ENCODE measurements around the gene PTTG1IP. TPM values are rescaled to one million over a fixed set of nuclear protein-coding genes. Genes with fewer than 3 reads are reported as not detected.

Gene PTTG1IP
- total and polyA plus RNA-seq, 2 of the 4 experiments (the other 2 are of a cell fraction), result 167 to 194 TPM

- no peak overlapping the region for H2AK9ac ChIP-seq (replicated peaks; ENCODE audit: low read depth, low read length, poor library complexity)
- no CpG with 5 or more reads among the region's 9 CpGs for WGBS, 2 experiments (ENCODE audit: extremely low coverage in 2 of 2, insufficient read length in 1 of 2)
- in situ Hi-C loops (cut with MboI; ENCODE audit: low sequenced_read_pairs), result no loop called here
- ChIA-PET POLR2A (ENCODE audit: unreplicated experiment) (no interaction called here), CTCF (no interaction called here)
- H3K14ac ChIP-seq (replicated peaks; ENCODE audit: low read depth, low read length), result no peak overlapping the region
- intact Hi-C loops (cut with micrococcal nuclease), result no loop called here
- H3K56ac ChIP-seq (ENCODE audit: extremely low read depth, insufficient read depth, low read length), result no peak overlapping the region
- H4K5ac ChIP-seq (ENCODE audit: low read depth, low read length), result no peak overlapping the region
- peaks cover 73% of the 10 kb centered on the region for H3K27me3 ChIP-seq (ENCODE audit: control insufficient read depth, insufficient read depth, low read length)
- H3K23ac ChIP-seq (ENCODE audit: low read depth, low read length), result no peak overlapping the region
- ATAC-seq (ENCODE audit: low read depth), result no peak
- no peak overlapping the region for H2AFZ ChIP-seq (replicated peaks; ENCODE audit: low read length, poor library complexity)
- H3K4me1 ChIP-seq (ENCODE audit: control insufficient read depth, insufficient read depth, low read length), result peaks cover 6% of the 10 kb centered on the region; the same call in 1 of the 2 replicates
- no peak overlapping the region for H2BK15ac ChIP-seq (ENCODE audit: low read depth, low read length)
- H3K18ac ChIP-seq (ENCODE audit: low read depth, low read length), result no peak overlapping the region
- no peak for DNase-seq
- no peaks in the 10 kb centered on the region for H3K79me1 ChIP-seq (ENCODE audit: low read depth in 1 of 2, low read length in 2 of 2)
- TF ChIP-seq CEBPB (IDR thresholded peaks at IDR 0.05; ENCODE audit: low read depth, low read length) (no peak), MAFK (IDR thresholded peaks at IDR 0.05; ENCODE audit: low read depth, low read length) (peak; percentile 78)
- no peak overlapping the region for H2BK5ac ChIP-seq (ENCODE audit: low read depth, low read length, poor library complexity, severe bottlenecking)
- no peaks in the 10 kb centered on the region for H3K9me1 ChIP-seq (ENCODE audit: insufficient read depth, low read length)
- H2BK120ac ChIP-seq (ENCODE audit: low read depth, low read length), result no peak overlapping the region
- H4K8ac ChIP-seq (ENCODE audit: low read depth in 2 of 2, low read length in 2 of 2), result no peak overlapping the region
- no peak overlapping the region for H3K4me3 ChIP-seq (ENCODE audit: insufficient read depth, low read depth, low read length)
- H3K27ac ChIP-seq (ENCODE audit: insufficient read depth, low read length), result no peak overlapping the region
- no peak overlapping the region for H3K9ac ChIP-seq (ENCODE audit: low read depth, low read length)
- dilution Hi-C loops (cut with HindIII; ENCODE audit: low sequenced_read_pairs, unreplicated experiment), result no loop called here
- H2AK5ac ChIP-seq (ENCODE audit: low read depth, low read length), result no peak overlapping the region
- H3K4me2 ChIP-seq (ENCODE audit: low read depth, low read length), result no peak overlapping the region
- H4K20me1 ChIP-seq (ENCODE audit: insufficient read depth, low read length), result no peaks in the 10 kb centered on the region
- H3K9me3 ChIP-seq (ENCODE audit: control insufficient read depth, insufficient read depth, low read length), result no peaks in the 10 kb centered on the region
- H4K91ac ChIP-seq (ENCODE audit: insufficient read depth, low read depth, low read length), result no peak overlapping the region
- no peak overlapping the region for H3K4ac ChIP-seq (ENCODE audit: low read depth, low read length)
- no peak overlapping the region for H2BK20ac ChIP-seq (ENCODE audit: low read depth, low read length)
- no TSS peak for BruUV-seq (replicated peaks)
- no peaks in the 10 kb centered on the region for H3K36me3 ChIP-seq (ENCODE audit: control insufficient read depth, insufficient read depth, low read length)
These were observed 36.2 kb upstream of the PTTG1IP start for GRCh38 chr21:44909719-44910118.

Measured in IMR-90 (cell line).